ENCODE measurements around the gene CUL5.
"Not testable (repeated sequence)": the region's sequence is repeated elsewhere in the genome, so short reads cannot be mapped to it uniquely, and the experiment has no call there.

The CUL5 gene

DNA sequence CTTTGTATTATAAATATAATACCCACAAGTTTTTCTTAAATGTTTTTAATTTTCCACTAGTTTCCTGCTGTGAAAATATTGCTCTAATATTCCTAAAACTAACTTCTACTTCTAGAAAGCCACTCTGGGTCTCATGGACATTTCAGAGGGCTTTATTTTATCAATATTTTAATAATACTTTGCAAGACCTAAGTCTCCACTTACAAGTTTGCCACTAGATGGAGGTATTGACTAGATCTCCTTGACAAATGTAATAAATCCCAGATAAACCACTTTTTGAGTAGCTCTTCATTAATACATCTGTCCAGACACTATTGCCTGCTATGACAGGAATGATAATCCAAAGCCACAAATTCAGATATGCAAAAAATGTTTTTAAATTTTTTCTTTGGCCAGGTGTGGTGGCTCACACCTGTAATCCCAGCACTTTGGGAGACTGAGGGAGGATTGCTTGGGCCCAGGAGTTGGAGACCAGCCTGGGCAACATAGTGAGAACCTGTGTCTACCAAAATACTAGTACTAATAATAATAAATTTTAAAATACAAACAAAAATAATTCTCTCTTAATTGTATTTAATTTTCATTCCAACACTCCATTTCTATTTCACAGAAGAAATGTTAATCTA is 109.2 kb downstream of the CUL5 start:
- DNase-seq: peak; percentile 82 to 90

DNA sequence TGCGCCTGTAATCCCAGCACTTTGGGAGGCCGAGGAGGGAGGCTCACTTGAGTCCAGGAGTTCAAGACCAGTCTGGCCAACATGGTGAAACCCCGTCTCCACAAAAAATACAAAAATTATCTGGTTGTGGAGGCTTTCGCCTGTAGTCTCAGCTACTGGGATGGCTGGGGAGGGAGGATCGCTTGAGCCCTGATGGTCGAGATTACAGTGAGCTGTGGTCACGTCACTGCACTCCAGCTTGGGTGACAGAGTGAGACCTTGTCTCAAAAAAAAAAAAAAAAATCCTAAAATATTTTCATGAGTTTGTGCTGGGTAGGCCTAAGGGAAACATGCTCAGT is 112.2 kb downstream of the CUL5 start:
- not testable (repeated sequence) for DNase-seq

DNA sequence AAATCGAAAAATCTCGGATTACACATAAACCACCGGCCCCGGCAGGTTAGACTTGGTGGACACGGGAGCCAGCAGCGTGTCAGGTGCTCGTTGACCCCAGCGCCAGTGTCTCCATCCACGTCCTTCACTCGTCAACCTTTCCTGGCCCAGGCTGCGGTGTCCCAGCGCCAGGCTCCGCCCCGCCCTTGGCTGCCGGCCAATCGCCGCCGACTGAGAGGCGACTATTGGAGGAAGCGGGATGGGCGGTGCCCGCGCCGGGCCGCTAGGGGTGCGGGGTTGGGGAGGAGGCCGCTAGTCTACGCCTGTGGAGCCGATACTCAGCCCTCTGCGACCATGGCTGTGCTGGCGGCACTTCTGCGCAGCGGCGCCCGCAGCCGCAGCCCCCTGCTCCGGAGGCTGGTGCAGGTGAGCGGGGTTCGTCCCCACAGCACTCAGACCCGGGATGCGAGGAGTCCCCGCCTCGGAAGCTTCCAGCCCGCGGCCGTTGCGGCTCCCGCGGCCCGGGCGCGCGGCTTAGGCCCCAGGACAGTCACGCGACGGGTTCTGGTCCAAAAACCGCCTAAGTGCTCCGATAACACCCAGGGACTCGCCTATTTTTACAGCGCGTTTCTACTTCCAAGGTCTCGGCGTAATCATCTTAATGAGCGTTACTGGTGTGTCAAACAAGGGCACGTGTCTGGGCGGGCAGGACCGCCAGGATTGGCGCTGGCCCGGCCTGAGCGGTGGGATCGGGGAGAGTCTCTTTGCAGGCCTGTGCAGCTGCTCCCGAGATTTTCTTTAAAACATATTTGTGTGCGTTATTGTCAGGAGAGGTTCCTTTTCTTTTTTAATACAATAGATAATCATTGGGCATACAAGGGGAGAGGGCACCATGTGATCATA is 112.8 kb downstream of the CUL5 start, which contains the start of gene ACAT1:
Gene ACAT1 (plus strand): TSS at position 294 of the 882 bp plus-strand sequence. CDS start 40 bp downstream, at position 334.
- peak; percentile 80 to 90 for DNase-seq

DNA sequence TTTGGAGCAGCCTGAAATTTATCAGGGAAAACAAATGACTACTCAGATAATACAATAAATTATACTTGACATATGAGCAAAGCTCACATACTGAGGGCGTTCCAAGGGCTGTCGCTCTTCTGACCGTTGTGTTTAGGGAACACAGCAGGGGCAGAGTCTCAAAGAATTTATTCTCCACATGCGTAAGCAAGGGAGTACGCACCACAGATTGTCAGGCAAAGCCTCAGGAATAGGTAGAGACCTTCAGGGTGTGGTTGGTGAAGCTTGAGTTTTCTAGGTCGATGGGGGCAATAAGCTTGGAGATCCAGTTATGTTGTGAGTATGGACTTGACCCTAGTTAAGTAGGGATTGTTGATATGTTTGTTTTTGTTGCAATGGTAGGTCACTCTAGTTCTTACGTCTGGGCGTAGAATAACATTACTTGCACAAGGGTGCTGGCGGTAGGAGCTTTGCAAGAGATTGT is 113.5 kb downstream of the CUL5 start:
- DNase-seq: no peak

DNA sequence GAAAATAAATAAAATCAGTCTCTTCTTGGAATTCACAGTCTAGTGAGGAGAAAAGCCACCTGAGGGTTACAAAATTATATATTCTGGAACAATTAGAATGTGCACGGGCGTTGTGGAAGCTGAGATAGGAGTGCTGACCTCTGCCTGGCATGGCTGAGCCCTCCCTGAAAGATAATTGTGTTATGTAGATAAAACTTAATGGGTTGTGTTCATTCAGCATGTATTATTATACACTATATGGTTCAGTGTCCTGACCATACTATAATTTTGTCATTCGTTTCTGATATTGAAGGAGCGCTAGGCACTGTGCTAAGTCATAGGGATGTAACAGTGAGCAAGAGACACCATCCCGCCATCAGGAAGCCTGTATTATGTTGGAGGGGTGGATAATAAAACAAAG is 116.4 kb downstream of the CUL5 start:
- DNase-seq: no peak

DNA sequence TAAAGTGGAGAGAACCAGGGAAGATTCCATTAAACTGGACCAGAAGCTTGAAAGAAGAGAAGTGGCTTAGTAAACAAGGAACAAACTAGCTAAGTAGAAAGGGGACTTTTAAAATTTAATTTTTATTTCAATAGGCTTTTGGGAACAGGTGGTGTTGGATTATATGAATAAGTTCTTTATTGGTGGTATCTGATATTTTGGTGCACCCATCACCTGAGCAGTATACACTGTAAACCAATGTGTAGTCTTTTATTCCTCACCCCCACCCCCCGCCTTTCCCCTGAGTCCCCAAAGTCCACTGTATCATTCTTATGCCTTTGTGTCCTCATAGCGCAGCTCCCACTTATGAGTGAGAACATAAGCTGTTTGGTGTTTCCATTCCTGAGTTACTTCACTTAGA is 120.1 kb downstream of the CUL5 start:
- DNase-seq: no peak

DNA sequence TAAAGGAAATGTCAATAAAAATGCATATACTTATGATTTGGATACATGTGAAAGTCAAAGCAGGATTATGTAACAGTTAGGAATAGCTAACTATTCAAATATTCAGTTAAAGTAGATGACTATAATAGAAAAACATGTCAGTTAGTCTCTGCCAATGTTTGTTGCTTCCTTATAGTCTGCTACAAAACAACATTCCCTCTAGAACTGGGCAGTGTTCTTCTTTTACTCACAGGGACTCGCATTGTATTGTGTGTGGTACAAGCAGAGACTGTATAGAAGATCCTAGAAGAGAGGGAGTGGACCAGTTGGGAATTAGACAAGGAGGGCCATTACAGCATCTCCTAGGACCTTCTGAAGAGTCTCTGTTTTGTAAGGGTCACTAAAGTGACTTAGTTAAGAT is 123.3 kb downstream of the CUL5 start:
- DNase-seq: no peak

DNA sequence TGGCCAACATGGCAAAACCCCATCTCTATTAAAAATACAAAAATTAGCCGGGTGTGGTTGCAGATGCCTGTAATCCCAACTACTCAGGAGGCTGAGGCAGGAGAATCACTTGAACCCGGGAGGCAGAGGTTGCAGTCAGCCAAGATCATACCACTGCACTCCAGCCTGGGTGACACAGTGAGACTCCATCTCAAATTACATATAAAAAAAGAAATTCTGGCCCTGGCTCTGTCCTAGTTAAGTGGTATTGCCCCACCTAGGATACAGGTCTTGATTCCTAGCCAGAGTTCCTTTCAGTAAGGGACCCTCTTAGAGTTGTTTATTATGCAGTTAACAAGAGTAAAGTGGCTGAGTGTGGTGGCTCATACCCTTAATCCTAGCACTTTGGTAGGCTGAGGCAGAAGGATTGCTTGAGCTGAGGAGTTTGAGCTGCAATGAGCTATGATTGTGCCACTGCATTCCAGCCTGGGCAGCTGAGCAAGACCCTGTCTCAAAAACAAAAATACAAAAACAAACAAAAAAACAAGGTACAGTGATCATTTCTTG is 124.4 kb downstream of the CUL5 start:
- DNase-seq: not testable (repeated sequence)

DNA sequence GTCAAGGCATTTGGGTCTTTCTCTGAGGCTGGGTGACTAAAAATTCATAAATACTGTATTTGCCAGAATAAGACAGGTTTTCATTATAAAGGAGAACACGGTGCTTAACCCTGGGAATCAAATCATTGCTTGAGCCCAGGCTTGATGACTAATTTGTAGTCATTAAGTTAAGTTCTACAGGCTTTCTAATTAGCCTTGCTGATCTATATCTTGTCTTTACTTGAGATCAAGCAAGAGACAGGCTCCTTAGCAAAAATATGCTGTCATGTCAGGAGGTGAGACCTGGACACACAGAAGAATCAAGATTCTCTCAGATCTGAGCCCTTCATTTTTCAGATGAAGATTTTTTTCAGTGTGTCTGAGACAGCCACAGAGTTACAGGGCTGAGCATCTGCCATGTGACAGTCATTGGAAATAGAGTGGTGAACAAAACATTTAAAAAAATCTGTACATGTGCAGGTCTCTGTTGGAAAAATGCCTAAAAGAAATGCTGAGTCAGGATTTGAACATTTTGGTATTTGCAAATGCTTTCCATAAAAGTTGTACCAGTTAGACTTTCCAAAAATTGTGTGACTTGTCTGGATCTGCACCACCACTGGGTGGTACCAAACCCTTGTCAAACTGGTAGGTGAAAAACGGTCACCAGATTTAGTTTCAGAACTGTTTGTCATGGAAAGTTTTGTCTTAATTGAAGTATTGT is 127.3 kb downstream of the CUL5 start:
- DNase-seq: peak; percentile 32 to 36

DNA sequence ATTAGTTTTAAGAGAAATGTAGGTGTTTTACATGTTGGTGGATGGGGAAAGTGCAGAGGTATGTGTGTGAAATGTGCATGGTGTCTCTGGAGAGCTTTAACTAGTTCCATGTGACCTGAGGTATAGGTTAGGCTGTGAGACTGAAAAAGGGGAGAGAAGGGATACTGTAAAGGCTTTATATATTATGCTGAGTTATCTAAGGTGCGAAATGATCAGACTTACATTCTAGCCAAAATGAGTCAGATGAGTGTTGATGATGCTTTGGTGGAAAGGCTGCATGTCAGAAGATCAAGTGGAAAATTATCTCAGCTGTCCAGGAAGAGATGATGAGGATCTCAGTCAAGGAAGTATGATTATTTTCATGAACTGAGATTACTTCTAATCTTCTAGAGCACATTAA is 128.5 kb downstream of the CUL5 start:
- no peak for DNase-seq

DNA sequence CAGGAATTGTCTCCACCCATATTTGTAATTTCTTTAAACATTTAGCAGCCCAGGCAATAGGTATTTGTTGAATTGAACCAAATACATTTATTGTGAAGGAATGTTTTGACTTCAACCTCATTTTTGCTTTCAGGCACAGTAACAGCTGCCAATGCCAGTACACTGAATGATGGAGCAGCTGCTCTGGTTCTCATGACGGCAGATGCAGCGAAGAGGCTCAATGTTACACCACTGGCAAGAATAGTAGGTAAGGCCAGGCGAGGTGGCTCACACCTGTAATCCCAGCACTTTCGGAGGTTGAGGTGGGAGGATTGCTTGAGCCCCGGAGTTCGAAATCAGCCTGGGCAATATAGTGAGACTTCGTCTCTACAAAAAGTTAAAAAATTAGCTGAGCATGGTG is 133.6 kb downstream of the CUL5 start:
- no peak for DNase-seq

DNA sequence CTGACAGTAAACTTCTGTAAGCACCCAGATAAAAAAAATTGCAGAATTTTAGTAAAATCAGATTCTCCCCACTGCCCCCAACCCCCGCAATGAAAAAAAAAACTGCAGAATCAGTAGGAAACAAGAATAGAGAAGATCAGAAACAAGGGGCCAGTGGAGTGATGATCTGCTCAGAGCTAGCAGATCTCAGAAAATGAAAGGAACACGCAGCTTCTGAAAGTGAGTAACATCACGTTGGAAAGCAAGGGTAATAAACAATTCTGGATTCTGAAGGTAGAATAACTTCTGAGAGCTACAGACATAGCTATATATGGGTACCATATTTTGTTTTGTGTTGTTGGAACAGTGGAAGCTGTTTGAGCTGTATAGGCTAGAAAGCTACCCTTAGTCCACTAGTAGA is 135.9 kb downstream of the CUL5 start:
- DNase-seq: no peak

DNA sequence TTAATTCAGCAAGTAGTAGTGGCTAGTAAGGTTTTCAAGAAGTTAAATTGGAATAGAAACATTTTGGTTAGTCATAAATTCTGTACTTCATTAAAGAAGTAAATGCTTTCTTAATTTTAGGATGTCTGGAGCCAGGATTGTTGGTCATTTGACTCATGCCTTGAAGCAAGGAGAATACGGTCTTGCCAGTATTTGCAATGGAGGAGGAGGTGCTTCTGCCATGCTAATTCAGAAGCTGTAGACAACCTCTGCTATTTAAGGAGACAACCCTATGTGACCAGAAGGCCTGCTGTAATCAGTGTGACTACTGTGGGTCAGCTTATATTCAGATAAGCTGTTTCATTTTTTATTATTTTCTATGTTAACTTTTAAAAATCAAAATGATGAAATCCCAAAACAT is 138.5 kb downstream of the CUL5 start:
- no peak for DNase-seq

DNA sequence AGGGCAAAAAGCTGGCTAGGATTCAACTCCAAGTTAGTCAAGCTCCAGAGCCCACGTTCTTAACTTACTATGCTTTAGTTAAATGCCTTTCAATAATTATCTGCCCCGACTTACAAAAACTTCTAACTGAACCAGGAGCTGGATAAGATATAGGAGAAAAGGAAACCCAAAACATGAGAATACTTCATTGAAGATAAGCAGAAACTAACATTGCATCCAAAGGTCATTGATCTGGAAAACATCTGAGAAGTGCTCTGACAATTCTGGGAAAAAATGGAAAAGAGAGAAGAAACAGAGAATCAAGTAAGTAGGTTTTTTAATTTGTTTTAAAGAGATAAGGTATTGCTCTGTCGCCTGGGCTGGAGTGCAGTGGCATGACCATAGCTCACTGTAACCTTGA is 139.9 kb downstream of the CUL5 start:
- DNase-seq: no peak

DNA sequence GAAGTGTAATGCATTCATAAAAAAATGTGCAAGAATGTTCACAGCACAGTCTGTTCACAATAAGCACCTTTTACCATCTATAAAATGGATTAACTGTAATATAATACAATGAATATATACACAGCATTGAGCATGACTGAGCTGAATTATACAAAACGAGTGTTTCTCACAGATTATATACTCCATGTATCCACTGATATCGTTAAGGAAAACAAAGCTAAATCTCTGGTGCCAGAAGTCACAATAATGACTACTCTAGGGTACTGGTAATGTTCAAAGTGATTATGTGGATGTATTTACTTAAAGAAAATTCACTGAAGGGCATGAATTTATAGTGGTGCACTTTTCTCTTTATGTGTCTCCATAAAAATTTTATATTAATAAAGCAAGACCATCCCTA is 145.9 kb downstream of the CUL5 start:
- no peak for DNase-seq

Measured in Kasumi-1 (cell line).